Measurements from ENCODE around the gene CACNA2D3.

CACNA2D3 gene

GRCh38 chr3:54488297-54488696, 365.9 kb downstream of the CACNA2D3 start:
- no peak for DNase-seq

GRCh38 chr3:54494209-54494608, 371.9 kb downstream of the CACNA2D3 start:
- DNase-seq: no peak

- DNase-seq: no peak
Observed at GRCh38 chr3:54506603-54507002, 384.3 kb downstream of the CACNA2D3 start.

GRCh38 chr3:54507876-54508460, 385.6 kb downstream of the CACNA2D3 start:
- no peak for DNase-seq

GRCh38 chr3:54510506-54510905, 388.2 kb downstream of the CACNA2D3 start:
- DNase-seq: no peak

GRCh38 chr3:54511766-54512365, 389.5 kb downstream of the CACNA2D3 start:
- DNase-seq: no peak

GRCh38 chr3:54514006-54514405, 391.7 kb downstream of the CACNA2D3 start:
- DNase-seq: no peak

- no peak for DNase-seq
Observed at GRCh38 chr3:54514416-54514815, 392.1 kb downstream of the CACNA2D3 start.

- no peak for DNase-seq
Observed at GRCh38 chr3:54515441-54516213, 393.3 kb downstream of the CACNA2D3 start.

GRCh38 chr3:54517424-54517823, 395.1 kb downstream of the CACNA2D3 start:
- no peak for DNase-seq

- no peak for DNase-seq
Observed at GRCh38 chr3:54518011-54518675, 395.8 kb downstream of the CACNA2D3 start.

- DNase-seq: no peak
Observed at GRCh38 chr3:54519493-54519892, 397.1 kb downstream of the CACNA2D3 start.

GRCh38 chr3:54520060-54520459, 397.7 kb downstream of the CACNA2D3 start:
- DNase-seq: no peak

- no peak for DNase-seq
Observed at GRCh38 chr3:54527521-54527920, 405.2 kb downstream of the CACNA2D3 start.

- no peak for DNase-seq
Observed at GRCh38 chr3:54527953-54528352, 405.6 kb downstream of the CACNA2D3 start.

- DNase-seq: no peak
Observed at GRCh38 chr3:54528668-54529067, 406.3 kb downstream of the CACNA2D3 start.

GRCh38 chr3:54530091-54530490, 407.7 kb downstream of the CACNA2D3 start:
- DNase-seq: no peak

- no peak for DNase-seq
Observed at GRCh38 chr3:54530944-54531343, 408.6 kb downstream of the CACNA2D3 start.

- DNase-seq: no peak
Observed at GRCh38 chr3:54531741-54532140, 409.4 kb downstream of the CACNA2D3 start.

- DNase-seq: no peak
Observed at GRCh38 chr3:54533856-54534255, 411.5 kb downstream of the CACNA2D3 start.

- no peak for DNase-seq
Observed at GRCh38 chr3:54535619-54536018, 413.3 kb downstream of the CACNA2D3 start.

- no peak for DNase-seq
Observed at GRCh38 chr3:54536450-54536849, 414.1 kb downstream of the CACNA2D3 start.

GRCh38 chr3:54537506-54537905, 415.2 kb downstream of the CACNA2D3 start:
- DNase-seq: no peak

GRCh38 chr3:54538346-54538745, 416.0 kb downstream of the CACNA2D3 start:
- DNase-seq: no peak
